ENCODE results near the gene OXGR1.

DNA sequence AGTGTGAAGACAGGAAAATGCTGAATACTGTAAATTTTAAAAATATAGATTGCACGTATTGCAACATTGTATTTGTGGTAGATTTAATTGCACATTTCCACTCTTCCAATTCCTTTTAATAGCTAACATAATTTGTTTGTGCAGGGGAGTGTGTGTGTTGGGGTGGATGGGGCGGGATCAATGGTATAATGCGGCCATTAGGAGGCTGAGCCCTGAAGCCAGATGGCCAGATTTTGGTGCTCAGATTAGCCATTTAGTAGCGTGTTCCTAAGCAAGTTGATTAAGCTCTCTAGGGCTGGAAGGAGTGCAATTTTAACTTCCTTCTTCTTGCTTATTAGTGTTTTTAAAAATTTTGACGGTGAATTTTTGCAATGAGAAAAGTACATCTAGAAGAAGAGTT, 5.8 kb downstream of the OXGR1 start:
- TF ChIP-seq POLR2AphosphoS5 (IDR thresholded peaks at IDR 0.05; ENCODE audit: low read depth, low read length) (no peak), SIN3A (IDR thresholded peaks at IDR 0.05; ENCODE audit: borderline replicate concordance, insufficient read depth, low read length) (no peak), TAF1 (IDR thresholded peaks at IDR 0.05; ENCODE audit: borderline replicate concordance, insufficient read depth, low read length) (no peak)

Data from PFSK-1 (cell line).